HEK293 (cell line): ENCODE measurements around the gene PCDHGC5.

Source experiments
- GLIS1 ChIP-seq: fragments of 450-650 bp; formaldehyde crosslinking; IDR thresholded peaks from 2 replicates; pipeline ENCODE4 v1.5.1; 2016; ENCODE audit warnings: missing biosample characterization, missing genetic modification characterization
- MZF1 ChIP-seq: fragments of 450-650 bp; formaldehyde crosslinking; IDR thresholded peaks from 2 replicates; pipeline ENCODE4 v1.5.1; 2017; ENCODE audit warnings: missing biosample characterization, missing genetic modification characterization, borderline replicate concordance
- PRDM1 ChIP-seq: fragments of 450-650 bp; formaldehyde crosslinking; IDR thresholded peaks from 2 replicates; pipeline ENCODE4; 2016; ENCODE audit warnings: missing biosample characterization, missing genetic modification characterization
- TRIM28 ChIP-seq: IDR thresholded peaks from 2 replicates; pipeline ENCODE4 v1.6.1; 2011; ENCODE audit warnings: low read length, control low read depth, borderline replicate concordance
- ZEB2 ChIP-seq: fragments of 450-650 bp; formaldehyde crosslinking; IDR thresholded peaks from 2 replicates; pipeline ENCODE4 v1.5.1; 2016; ENCODE audit warnings: missing biosample characterization, missing genetic modification characterization
- ZNF10 ChIP-seq: fragments of 450-650 bp; formaldehyde crosslinking; IDR thresholded peaks from 2 replicates; pipeline ENCODE4 v1.5.1; 2017; ENCODE audit warnings: missing biosample characterization, missing genetic modification characterization
- ZNF133 ChIP-seq: fragments of 450-650 bp; formaldehyde crosslinking; IDR thresholded peaks from 2 replicates; pipeline ENCODE4 v1.5.1; 2016; ENCODE audit warnings: missing biosample characterization, missing genetic modification characterization
- ZNF140 ChIP-seq: fragments of 450-650 bp; formaldehyde crosslinking; IDR thresholded peaks from 2 replicates; pipeline ENCODE4 v1.5.1; 2016; ENCODE audit warnings: missing biosample characterization, missing genetic modification characterization
- ZNF19 ChIP-seq: fragments of 450-650 bp; formaldehyde crosslinking; IDR thresholded peaks from 2 replicates; pipeline ENCODE4; 2016; ENCODE audit warnings: missing biosample characterization, missing genetic modification characterization, low read depth
- ZNF341 ChIP-seq: fragments of 450-650 bp; formaldehyde crosslinking; IDR thresholded peaks from 2 replicates; pipeline ENCODE4; 2016; ENCODE audit warnings: low read depth, missing biosample characterization, missing genetic modification characterization
- ZNF48 ChIP-seq: fragments of 450-650 bp; formaldehyde crosslinking; IDR thresholded peaks from 2 replicates; pipeline ENCODE4 v1.5.1; 2016; ENCODE audit warnings: missing biosample characterization, missing genetic modification characterization
- ZNF558 ChIP-seq: fragments of 450-650 bp; formaldehyde crosslinking; IDR thresholded peaks from 2 replicates; pipeline ENCODE4 v1.5.1; 2016; ENCODE audit warnings: missing biosample characterization, missing genetic modification characterization
- ZNF626 ChIP-seq: fragments of 450-650 bp; sonication (Bioruptor Pico); formaldehyde crosslinking; IDR thresholded peaks from 2 replicates; pipeline ENCODE4 v1.5.1; 2018; ENCODE audit warnings: missing biosample characterization, missing genetic modification characterization, inconsistent platforms
- ZNF629 ChIP-seq: fragments of 450-650 bp; formaldehyde crosslinking; IDR thresholded peaks from 2 replicates; pipeline ENCODE4 v1.5.1; 2017; ENCODE audit warnings: missing biosample characterization, missing genetic modification characterization
- ZNF660 ChIP-seq: fragments of 450-650 bp; IDR thresholded peaks from 2 replicates; pipeline ENCODE4 v1.5.1; 2018; ENCODE audit warnings: missing biosample characterization, mild to moderate bottlenecking, missing genetic modification characterization
- ZNF664 ChIP-seq: fragments of 450-650 bp; formaldehyde crosslinking; IDR thresholded peaks from 2 replicates; pipeline ENCODE4 v1.5.1; 2016; ENCODE audit warnings: missing biosample characterization, missing genetic modification characterization
- ZNF830 ChIP-seq: fragments of 450-650 bp; IDR thresholded peaks from 2 replicates; pipeline ENCODE4 v1.5.0; 2018; ENCODE audit warnings: missing biosample characterization, missing genetic modification characterization, low read depth, mild to moderate bottlenecking, moderate library complexity
- ZSCAN30 ChIP-seq: fragments of 450-650 bp; IDR thresholded peaks from 2 replicates; pipeline ENCODE4 v1.5.1; 2018; ENCODE audit warnings: missing biosample characterization, mild to moderate bottlenecking, missing genetic modification characterization, moderate library complexity
- TF ChIP-seq, protein P1 (sequence below): fragments of 450-650 bp; formaldehyde crosslinking; IDR thresholded peaks from 2 replicates; pipeline ENCODE4 v1.5.1; 2016; ENCODE audit warnings: missing biosample characterization, missing genetic modification characterization
- TF ChIP-seq, protein P2 (sequence below): fragments of 450-650 bp; formaldehyde crosslinking; IDR thresholded peaks from 2 replicates; pipeline ENCODE4 v1.5.1; 2016; ENCODE audit warnings: missing biosample characterization, missing genetic modification characterization
- TF ChIP-seq, protein P3 (sequence below): fragments of 450-650 bp; formaldehyde crosslinking; IDR thresholded peaks from 2 replicates; pipeline ENCODE4 v1.5.1; 2016; ENCODE audit warnings: missing biosample characterization, missing genetic modification characterization
- TF ChIP-seq, protein P4 (sequence below): fragments of 450-650 bp; formaldehyde crosslinking; conservative IDR thresholded peaks from 2 replicates; pipeline ENCODE4 v1.5.1; 2016; ENCODE audit warnings: low read depth, missing biosample characterization, missing genetic modification characterization
- TF ChIP-seq, protein P5 (sequence below): fragments of 450-650 bp; IDR thresholded peaks from 2 replicates; pipeline ENCODE4 v1.5.1; 2018; ENCODE audit warnings: missing biosample characterization, mild to moderate bottlenecking, missing genetic modification characterization
- TF ChIP-seq, protein P6 (sequence below): fragments of 450-650 bp; formaldehyde crosslinking; IDR thresholded peaks from 2 replicates; pipeline ENCODE4 v1.5.1; 2016; ENCODE audit warnings: missing biosample characterization, missing genetic modification characterization
- TF ChIP-seq, protein P7 (sequence below): fragments of 450-650 bp; formaldehyde crosslinking; IDR thresholded peaks from 2 replicates; pipeline ENCODE4 v1.5.1; 2016; ENCODE audit warnings: missing biosample characterization, missing genetic modification characterization

PCDHGC5 gene

DNA sequence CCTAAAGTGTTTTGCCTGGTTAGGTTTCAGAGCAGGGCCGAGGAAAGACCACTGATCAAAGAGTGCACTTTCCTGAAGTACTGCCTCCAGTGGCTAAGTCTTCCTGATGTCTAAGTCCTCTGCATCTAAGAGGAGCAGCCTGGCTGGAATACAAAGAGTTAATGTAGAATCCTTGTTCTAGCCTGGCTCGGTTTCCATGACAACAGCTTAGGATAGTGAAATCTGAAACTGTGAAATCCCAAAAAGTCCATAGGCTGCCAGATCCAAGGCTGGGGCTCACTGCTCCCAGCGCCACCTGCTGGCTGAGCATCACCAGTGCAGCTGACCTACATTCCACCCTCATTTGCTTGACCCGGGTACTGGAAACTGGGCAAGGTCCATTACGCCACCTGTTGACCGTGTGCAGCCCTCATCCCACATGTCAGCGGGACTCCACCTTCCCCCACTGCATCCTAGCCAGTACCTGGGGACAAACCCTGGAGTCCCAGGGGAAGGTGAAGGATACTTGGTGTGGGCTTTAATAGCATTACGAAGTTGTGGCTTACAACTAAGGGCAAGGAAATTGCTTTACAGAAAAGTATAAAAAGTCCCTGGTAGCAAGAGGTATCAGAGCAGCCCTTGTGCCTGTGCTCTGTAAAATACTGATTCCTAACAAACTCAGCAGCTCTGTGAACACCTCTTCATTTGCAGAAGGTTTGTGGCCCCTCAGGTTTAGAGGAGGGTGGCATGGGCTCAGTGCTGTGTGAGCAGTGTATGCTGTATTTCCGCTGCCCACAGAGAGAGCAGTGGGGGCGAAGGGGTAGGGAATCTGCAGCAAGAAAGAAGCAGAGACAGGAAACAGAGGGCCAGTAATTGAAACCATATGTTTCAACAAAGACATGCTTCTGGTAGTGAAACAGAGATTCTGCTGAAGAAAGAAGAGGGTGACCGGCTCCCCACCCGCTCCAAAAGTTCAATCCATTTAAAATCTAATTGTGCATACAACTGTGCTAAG lies 36.0 kb downstream of the PCDHGC5 start (continued):
- TF ChIP-seq ZEB2 (tag by site-specific recombination) = peak; percentile 59; the same call in 1 of the 2 replicates
- TF ChIP-seq, protein P1, sequence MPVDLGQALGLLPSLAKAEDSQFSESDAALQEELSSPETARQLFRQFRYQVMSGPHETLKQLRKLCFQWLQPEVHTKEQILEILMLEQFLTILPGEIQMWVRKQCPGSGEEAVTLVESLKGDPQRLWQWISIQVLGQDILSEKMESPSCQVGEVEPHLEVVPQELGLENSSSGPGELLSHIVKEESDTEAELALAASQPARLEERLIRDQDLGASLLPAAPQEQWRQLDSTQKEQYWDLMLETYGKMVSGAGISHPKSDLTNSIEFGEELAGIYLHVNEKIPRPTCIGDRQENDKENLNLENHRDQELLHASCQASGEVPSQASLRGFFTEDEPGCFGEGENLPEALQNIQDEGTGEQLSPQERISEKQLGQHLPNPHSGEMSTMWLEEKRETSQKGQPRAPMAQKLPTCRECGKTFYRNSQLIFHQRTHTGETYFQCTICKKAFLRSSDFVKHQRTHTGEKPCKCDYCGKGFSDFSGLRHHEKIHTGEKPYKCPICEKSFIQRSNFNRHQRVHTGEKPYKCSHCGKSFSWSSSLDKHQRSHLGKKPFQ (tag by site-specific recombination) = no peak
- TF ChIP-seq, protein P2, sequence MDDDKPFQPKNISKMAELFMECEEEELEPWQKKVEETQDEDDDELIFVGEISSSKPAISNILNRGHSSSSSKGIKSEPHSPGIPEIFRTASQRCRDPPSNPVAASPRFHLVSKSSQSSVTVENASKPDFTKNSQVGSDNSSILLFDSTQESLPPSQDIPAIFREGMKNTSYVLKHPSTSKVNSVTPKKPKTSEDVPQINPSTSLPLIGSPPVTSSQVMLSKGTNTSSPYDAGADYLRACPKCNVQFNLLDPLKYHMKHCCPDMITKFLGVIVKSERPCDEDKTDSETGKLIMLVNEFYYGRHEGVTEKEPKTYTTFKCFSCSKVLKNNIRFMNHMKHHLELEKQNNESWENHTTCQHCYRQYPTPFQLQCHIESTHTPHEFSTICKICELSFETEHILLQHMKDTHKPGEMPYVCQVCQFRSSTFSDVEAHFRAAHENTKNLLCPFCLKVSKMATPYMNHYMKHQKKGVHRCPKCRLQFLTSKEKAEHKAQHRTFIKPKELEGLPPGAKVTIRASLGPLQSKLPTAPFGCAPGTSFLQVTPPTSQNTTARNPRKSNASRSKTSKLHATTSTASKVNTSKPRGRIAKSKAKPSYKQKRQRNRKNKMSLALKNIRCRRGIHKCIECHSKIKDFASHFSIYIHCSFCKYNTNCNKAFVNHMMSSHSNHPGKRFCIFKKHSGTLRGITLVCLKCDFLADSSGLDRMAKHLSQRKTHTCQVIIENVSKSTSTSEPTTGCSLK = no peak
- no peak for TF ChIP-seq ZNF830 (tag by site-specific recombination)
- TF ChIP-seq, protein P3, sequence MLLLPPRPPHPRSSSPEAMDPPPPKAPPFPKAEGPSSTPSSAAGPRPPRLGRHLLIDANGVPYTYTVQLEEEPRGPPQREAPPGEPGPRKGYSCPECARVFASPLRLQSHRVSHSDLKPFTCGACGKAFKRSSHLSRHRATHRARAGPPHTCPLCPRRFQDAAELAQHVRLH (tag by site-specific recombination) = no peak
- TF ChIP-seq GLIS1 (tag by site-specific recombination) = no peak
- TF ChIP-seq ZNF140 = no peak
- TF ChIP-seq PRDM1 = no peak
- no peak for TF ChIP-seq ZNF341 (tag by site-specific recombination)
- no peak for TF ChIP-seq ZNF133 (tag by site-specific recombination)
- no peak for TF ChIP-seq ZNF558
- peak; percentile 89 for TF ChIP-seq ZNF660
- no peak for TF ChIP-seq ZNF664 (tag by site-specific recombination)
- TF ChIP-seq, protein P4, sequence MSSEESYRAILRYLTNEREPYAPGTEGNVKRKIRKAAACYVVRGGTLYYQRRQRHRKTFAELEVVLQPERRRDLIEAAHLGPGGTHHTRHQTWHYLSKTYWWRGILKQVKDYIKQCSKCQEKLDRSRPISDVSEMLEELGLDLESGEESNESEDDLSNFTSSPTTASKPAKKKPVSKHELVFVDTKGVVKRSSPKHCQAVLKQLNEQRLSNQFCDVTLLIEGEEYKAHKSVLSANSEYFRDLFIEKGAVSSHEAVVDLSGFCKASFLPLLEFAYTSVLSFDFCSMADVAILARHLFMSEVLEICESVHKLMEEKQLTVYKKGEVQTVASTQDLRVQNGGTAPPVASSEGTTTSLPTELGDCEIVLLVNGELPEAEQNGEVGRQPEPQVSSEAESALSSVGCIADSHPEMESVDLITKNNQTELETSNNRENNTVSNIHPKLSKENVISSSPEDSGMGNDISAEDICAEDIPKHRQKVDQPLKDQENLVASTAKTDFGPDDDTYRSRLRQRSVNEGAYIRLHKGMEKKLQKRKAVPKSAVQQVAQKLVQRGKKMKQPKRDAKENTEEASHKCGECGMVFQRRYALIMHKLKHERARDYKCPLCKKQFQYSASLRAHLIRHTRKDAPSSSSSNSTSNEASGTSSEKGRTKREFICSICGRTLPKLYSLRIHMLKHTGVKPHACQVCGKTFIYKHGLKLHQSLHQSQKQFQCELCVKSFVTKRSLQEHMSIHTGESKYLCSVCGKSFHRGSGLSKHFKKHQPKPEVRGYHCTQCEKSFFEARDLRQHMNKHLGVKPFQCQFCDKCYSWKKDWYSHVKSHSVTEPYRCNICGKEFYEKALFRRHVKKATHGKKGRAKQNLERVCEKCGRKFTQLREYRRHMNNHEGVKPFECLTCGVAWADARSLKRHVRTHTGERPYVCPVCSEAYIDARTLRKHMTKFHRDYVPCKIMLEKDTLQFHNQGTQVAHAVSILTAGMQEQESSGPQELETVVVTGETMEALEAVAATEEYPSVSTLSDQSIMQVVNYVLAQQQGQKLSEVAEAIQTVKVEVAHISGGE (tag by site-specific recombination) = no peak
- TF ChIP-seq MZF1 (tag by site-specific recombination) = 0 out of 2 replicates have a peak, but pooled peaks have one; percentile 15
- TF ChIP-seq ZSCAN30 = no peak
- no peak for TF ChIP-seq ZNF19 (tag by site-specific recombination)
- TF ChIP-seq ZNF629 (tag by site-specific recombination) = 0 out of 2 replicates have a peak, but pooled peaks have one; percentile 12
- TF ChIP-seq ZNF48 (tag by site-specific recombination) = no peak
- TF ChIP-seq ZNF626 (tag by site-specific recombination) = no peak
- TF ChIP-seq, protein P5, sequence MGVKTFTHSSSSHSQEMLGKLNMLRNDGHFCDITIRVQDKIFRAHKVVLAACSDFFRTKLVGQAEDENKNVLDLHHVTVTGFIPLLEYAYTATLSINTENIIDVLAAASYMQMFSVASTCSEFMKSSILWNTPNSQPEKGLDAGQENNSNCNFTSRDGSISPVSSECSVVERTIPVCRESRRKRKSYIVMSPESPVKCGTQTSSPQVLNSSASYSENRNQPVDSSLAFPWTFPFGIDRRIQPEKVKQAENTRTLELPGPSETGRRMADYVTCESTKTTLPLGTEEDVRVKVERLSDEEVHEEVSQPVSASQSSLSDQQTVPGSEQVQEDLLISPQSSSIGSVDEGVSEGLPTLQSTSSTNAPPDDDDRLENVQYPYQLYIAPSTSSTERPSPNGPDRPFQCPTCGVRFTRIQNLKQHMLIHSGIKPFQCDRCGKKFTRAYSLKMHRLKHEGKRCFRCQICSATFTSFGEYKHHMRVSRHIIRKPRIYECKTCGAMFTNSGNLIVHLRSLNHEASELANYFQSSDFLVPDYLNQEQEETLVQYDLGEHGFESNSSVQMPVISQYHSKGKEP (tag by site-specific recombination) = no peak
- TF ChIP-seq, protein P6, sequence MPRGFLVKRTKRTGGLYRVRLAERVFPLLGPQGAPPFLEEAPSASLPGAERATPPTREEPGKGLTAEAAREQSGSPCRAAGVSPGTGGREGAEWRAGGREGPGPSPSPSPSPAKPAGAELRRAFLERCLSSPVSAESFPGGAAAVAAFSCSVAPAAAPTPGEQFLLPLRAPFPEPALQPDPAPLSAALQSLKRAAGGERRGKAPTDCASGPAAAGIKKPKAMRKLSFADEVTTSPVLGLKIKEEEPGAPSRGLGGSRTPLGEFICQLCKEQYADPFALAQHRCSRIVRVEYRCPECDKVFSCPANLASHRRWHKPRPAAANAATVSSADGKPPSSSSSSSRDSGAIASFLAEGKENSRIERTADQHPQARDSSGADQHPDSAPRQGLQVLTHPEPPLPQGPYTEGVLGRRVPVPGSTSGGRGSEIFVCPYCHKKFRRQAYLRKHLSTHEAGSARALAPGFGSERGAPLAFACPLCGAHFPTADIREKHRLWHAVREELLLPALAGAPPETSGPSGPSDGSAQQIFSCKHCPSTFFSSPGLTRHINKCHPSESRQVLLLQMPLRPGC (tag by site-specific recombination) = no peak
- TF ChIP-seq TRIM28 = no peak
- TF ChIP-seq, protein P7, sequence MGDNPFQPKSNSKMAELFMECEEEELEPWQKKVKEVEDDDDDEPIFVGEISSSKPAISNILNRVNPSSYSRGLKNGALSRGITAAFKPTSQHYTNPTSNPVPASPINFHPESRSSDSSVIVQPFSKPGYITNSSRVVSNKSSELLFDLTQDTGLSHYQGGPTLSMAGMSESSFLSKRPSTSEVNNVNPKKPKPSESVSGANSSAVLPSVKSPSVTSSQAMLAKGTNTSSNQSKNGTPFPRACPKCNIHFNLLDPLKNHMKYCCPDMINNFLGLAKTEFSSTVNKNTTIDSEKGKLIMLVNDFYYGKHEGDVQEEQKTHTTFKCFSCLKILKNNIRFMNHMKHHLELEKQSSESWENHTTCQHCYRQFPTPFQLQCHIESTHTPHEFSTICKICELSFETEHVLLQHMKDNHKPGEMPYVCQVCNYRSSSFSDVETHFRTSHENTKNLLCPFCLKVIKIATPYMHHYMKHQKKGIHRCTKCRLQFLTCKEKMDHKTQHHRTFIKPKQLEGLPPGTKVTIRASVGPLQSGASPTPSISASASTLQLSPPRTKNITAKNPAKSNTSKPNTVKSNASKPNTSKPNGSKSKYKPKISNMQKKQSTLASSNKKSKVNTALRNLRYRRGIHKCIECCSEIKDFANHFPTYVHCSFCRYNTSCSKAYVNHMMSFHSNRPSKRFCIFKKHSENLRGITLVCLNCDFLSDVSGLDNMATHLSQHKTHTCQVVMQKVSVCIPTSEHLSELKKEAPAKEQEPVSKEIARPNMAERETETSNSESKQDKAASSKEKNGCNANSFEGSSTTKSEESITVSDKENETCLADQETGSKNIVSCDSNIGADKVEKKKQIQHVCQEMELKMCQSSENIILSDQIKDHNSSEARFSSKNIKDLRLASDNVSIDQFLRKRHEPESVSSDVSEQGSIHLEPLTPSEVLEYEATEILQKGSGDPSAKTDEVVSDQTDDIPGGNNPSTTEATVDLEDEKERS (tag by site-specific recombination) = no peak
- 0 out of 2 replicates have a peak, but pooled peaks have one; percentile 27 for TF ChIP-seq ZNF10
